LNCaP clone FGC (cell line): ENCODE results near the gene ADGRL4.
"Not testable (repeated sequence)": the region's sequence is repeated elsewhere in the genome, so short reads cannot be mapped to it uniquely, and the experiment has no call there.

Experiments
- DNase-seq: peaks from one replicate; pipeline ENCODE4 v3.0.0-alpha.2; 2011; ENCODE audit warnings: low read depth
- H3K4me3 ChIP-seq: 2 replicates; pipeline ENCODE4 v1.5.1; 2011; ENCODE audit warnings: mild to moderate bottlenecking, low read depth, low read length, control low read depth
- TF ChIP-seq, protein P1 (sequence below): IDR thresholded peaks from 2 replicates; pipeline ENCODE4 v1.5.1; 2012; ENCODE audit warnings: mild to moderate bottlenecking; ENCODE audit not compliant: control insufficient read depth, insufficient read depth; ENCODE audit errors: extremely low read depth

The ADGRL4 gene

GRCh38 chr1:79004916-79005315 is 1.6 kb downstream of the ADGRL4 start:
- TF ChIP-seq, protein P1, sequence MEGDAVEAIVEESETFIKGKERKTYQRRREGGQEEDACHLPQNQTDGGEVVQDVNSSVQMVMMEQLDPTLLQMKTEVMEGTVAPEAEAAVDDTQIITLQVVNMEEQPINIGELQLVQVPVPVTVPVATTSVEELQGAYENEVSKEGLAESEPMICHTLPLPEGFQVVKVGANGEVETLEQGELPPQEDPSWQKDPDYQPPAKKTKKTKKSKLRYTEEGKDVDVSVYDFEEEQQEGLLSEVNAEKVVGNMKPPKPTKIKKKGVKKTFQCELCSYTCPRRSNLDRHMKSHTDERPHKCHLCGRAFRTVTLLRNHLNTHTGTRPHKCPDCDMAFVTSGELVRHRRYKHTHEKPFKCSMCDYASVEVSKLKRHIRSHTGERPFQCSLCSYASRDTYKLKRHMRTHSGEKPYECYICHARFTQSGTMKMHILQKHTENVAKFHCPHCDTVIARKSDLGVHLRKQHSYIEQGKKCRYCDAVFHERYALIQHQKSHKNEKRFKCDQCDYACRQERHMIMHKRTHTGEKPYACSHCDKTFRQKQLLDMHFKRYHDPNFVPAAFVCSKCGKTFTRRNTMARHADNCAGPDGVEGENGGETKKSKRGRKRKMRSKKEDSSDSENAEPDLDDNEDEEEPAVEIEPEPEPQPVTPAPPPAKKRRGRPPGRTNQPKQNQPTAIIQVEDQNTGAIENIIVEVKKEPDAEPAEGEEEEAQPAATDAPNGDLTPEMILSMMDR = no peak
- H3K4me3 ChIP-seq = no peak overlapping the region
- no peak for DNase-seq

DNA sequence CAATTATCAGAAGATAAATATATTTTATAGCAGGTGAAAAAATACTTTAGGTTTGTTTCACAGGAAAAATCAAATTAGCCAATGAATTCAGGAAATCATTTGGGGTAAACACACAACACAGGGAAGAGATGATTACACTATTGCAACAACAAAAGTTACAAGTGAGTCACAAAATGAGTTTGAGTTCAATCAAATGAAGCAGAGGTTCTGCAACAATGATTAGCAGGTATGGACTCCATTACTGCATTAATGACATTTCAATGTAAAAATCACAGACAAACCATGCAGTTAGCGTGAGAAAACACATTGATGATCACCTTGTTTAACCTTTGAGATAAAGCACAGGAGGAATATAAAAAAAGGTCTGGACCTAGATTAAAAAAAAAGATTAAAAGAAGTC is 9.7 kb downstream of the ADGRL4 start:
- H3K4me3 ChIP-seq = no peak overlapping the region
- TF ChIP-seq, protein P1 = no peak

GRCh38 chr1:78987042-78987441 is 19.5 kb downstream of the ADGRL4 start:
- no peak for DNase-seq
- TF ChIP-seq, protein P1 = no peak
- no peak overlapping the region for H3K4me3 ChIP-seq

More for the DNA sequence above, 9.7 kb downstream of the ADGRL4 start:
- DNase-seq = no peak

DNA sequence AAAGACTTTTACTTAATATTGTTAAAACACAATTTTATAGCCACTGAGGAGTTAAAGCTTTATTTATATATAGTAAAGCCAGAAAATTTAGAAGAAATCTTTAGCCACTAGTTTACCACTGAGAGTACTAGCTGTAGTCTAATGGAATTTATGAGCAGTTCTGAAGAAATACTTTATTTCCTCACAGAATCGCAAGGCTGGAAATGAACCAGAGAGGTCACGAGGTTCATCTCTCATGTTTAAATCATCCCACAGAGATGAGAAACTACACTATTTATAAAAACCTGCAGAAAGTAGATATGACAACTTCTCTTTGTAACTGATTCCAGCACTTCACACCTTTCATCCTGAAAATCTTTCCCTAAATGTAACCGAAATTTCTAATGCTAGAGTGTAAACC is 26.0 kb downstream of the ADGRL4 start:
- TF ChIP-seq, protein P1 = no peak
- no peak overlapping the region for H3K4me3 ChIP-seq
- DNase-seq = no peak

GRCh38 chr1:78972723-78973122 is 33.8 kb downstream of the ADGRL4 start:
- DNase-seq = no peak
- TF ChIP-seq, protein P1 = no peak

DNA sequence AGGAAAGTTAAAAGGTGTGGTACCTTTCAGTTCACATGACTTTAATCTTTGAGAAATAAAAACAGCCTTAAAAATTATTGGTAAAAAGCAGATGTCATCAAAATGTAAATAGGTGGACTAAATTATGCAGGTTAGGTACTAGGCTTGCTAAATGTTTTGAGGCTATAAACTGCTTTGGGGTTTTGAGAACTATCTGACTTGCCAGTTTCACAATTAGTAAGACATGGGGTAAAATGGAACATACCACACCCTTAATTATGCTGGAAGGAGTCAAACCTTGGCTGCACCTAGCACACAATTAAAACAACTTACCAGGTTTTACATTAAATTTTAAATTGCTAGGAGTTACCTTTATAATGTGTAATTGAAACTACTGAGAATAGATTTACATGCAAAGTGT is 39.4 kb downstream of the ADGRL4 start:
- not testable (repeated sequence) for H3K4me3 ChIP-seq, DNase-seq

More at GRCh38 chr1:78972723-78973122, 33.8 kb downstream of the ADGRL4 start:
- no peak overlapping the region for H3K4me3 ChIP-seq

- DNase-seq = no peak
- H3K4me3 ChIP-seq = no peak overlapping the region
- TF ChIP-seq, protein P1 = no peak
Observed at GRCh38 chr1:78958711-78959110, 47.8 kb downstream of the ADGRL4 start.
